CD4-positive, alpha-beta T cell treated with Interleukin-21 for 1 hour (primary cell): ENCODE results near the gene FAM237A.

ENCODE experiments used
- DNase-seq: peaks from one replicate; pipeline ENCODE4 v3.0.0-alpha.2; 2020

Gene FAM237A

GRCh38 chr2:206642075-206643025 lies at the start of gene FAM237A:
Gene FAM237A (plus strand): TSS chr2:206642487. CDS start chr2:206644237, 1,750 bp downstream.
- no peak for DNase-seq

- no peak for DNase-seq
These were observed 44.5 kb upstream of the FAM237A start for GRCh38 chr2:206597717-206598218.

GRCh38 chr2:206603243-206603642 lies 39.0 kb upstream of the FAM237A start:
- no peak for DNase-seq

- no peak for DNase-seq
These were observed 31.8 kb upstream of the FAM237A start for GRCh38 chr2:206610451-206610850.

GRCh38 chr2:206611191-206611590 lies 31.1 kb upstream of the FAM237A start:
- DNase-seq, result no peak

GRCh38 chr2:206611736-206612135 lies 30.6 kb upstream of the FAM237A start:
- no peak for DNase-seq

GRCh38 chr2:206614811-206615210 lies 27.5 kb upstream of the FAM237A start:
- no peak for DNase-seq

- no peak for DNase-seq
These were observed 26.7 kb upstream of the FAM237A start for GRCh38 chr2:206615417-206616089.

- no peak for DNase-seq
These were observed 26.1 kb upstream of the FAM237A start for GRCh38 chr2:206616151-206616550.

- DNase-seq, result no peak
These were observed 23.3 kb upstream of the FAM237A start for GRCh38 chr2:206619011-206619410.

- no peak for DNase-seq
These were observed 16.2 kb upstream of the FAM237A start for GRCh38 chr2:206626108-206626507.

- no peak for DNase-seq
These were observed 14.7 kb upstream of the FAM237A start for GRCh38 chr2:206627632-206628031.

GRCh38 chr2:206631340-206631739 lies 10.9 kb upstream of the FAM237A start:
- DNase-seq, result no peak

- DNase-seq, result no peak
These were observed 7.3 kb upstream of the FAM237A start for GRCh38 chr2:206635015-206635414.

GRCh38 chr2:206639636-206640035 lies 2.7 kb upstream of the FAM237A start:
- no peak for DNase-seq

- DNase-seq, result no peak
These were observed 1.1 kb upstream of the FAM237A start for GRCh38 chr2:206641226-206641625.

- no peak for DNase-seq
These were observed 5.7 kb downstream of the FAM237A start for GRCh38 chr2:206647985-206648384.

- no peak for DNase-seq
These were observed 14.8 kb downstream of the FAM237A start for GRCh38 chr2:206657087-206657486.

GRCh38 chr2:206665251-206665650 lies 23.0 kb downstream of the FAM237A start:
- no peak for DNase-seq

GRCh38 chr2:206670531-206671319 lies 28.4 kb downstream of the FAM237A start:
- DNase-seq, result no peak

- no peak for DNase-seq
These were observed 41.3 kb downstream of the FAM237A start for GRCh38 chr2:206683546-206683945.

GRCh38 chr2:206688453-206688852 lies 46.2 kb downstream of the FAM237A start:
- DNase-seq, result no peak

- peak; percentile 1 for DNase-seq
These were observed 46.7 kb downstream of the FAM237A start for GRCh38 chr2:206688990-206689389.
